Keratinocyte (primary cell): Measurements from ENCODE around the gene STK40. TPM values are rescaled to one million over a fixed set of nuclear protein-coding genes. Genes with fewer than 3 reads are reported as not detected.

Experiments used
- DNase-seq: peaks from one replicate; pipeline ENCODE4 v3.0.0-alpha.2; 2011; ENCODE audit warnings: low read depth, missing footprints, low spot score
- FAIRE-seq: peaks from 2 replicates; lab custom pipeline; 2011; peaks lifted over from hg19 to GRCh38; lab: Jason Lieb, UNC
- H2AFZ ChIP-seq: 2 replicates; pipeline ENCODE4 v1.6.0; 2012; ENCODE audit warnings: low read length, control low read depth, inconsistent platforms; ENCODE audit not compliant: control insufficient read depth
- H3K27ac ChIP-seq: 2 replicates; pipeline ENCODE4 v1.5.1; 2011; ENCODE audit warnings: low read length; ENCODE audit not compliant: control insufficient read depth, insufficient read depth
- H3K27me3 ChIP-seq: 3 replicates; pipeline ENCODE4 v1.6.0; 2011; ENCODE audit warnings: low read length; ENCODE audit not compliant: control insufficient read depth, insufficient read depth; ENCODE audit errors: extremely low read depth
- H3K36me3 ChIP-seq, 2 experiments: 2 replicates in 1 of 2; 3 replicates in 1 of 2; pipeline ENCODE4 v1.5.1; 2011; ENCODE audit warnings: low read length in 2 of 2, mild to moderate bottlenecking in 1 of 2; ENCODE audit not compliant: control insufficient read depth in 2 of 2, insufficient read depth in 2 of 2; ENCODE audit errors: extremely low read depth in 1 of 2
- H3K4me1 ChIP-seq: 3 replicates; pipeline ENCODE4 v1.5.1; 2011; ENCODE audit warnings: low read length; ENCODE audit not compliant: control insufficient read depth, insufficient read depth; ENCODE audit errors: extremely low read depth
- H3K4me2 ChIP-seq: 3 replicates; pipeline ENCODE4 v1.6.0; 2011; ENCODE audit warnings: low read depth, low read length; ENCODE audit not compliant: control insufficient read depth, insufficient read depth; ENCODE audit errors: extremely low read depth
- H3K4me3 ChIP-seq, 3 experiments: fragments of 200-600 bp in 1 of 3; sonication (generic) in 1 of 3; 2 replicates in 2 of 3; 3 replicates in 1 of 3; pipeline ENCODE4 v1.5.1; 2011 to 2016; ENCODE audit warnings: low read length in 3 of 3, mild to moderate bottlenecking in 3 of 3, control low read depth in 2 of 3, inconsistent platforms in 1 of 3, low read depth in 1 of 3, mixed read lengths in 1 of 3, mixed run types in 1 of 3, moderate library complexity in 1 of 3; ENCODE audit not compliant: control insufficient read depth in 2 of 3, insufficient read depth in 2 of 3; ENCODE audit errors: extremely low read depth in 1 of 3
- H3K79me2 ChIP-seq: 2 replicates; pipeline ENCODE4 v1.6.0; 2012; ENCODE audit warnings: low read length; ENCODE audit not compliant: control insufficient read depth, insufficient read depth
- H3K9ac ChIP-seq: 3 replicates; pipeline ENCODE4 v1.6.0; 2011; ENCODE audit warnings: low read length; ENCODE audit not compliant: control insufficient read depth, insufficient read depth; ENCODE audit errors: extremely low read depth
- H3K9me1 ChIP-seq: 3 replicates; pipeline ENCODE4 v1.6.0; 2011; ENCODE audit warnings: low read length; ENCODE audit not compliant: control insufficient read depth, insufficient read depth; ENCODE audit errors: extremely low read depth
- H3K9me3 ChIP-seq: 2 replicates; pipeline ENCODE4 v1.5.1; 2012; ENCODE audit warnings: low read depth, low read length; ENCODE audit not compliant: control insufficient read depth
- H4K20me1 ChIP-seq: 3 replicates; pipeline ENCODE4 v1.6.0; 2011; ENCODE audit warnings: low read length; ENCODE audit not compliant: control insufficient read depth, insufficient read depth; ENCODE audit errors: extremely low read depth
- CTCF ChIP-seq, 3 experiments: IDR thresholded peaks in 1 of 3; conservative IDR thresholded peaks in 1 of 3; optimal IDR thresholded peaks in 1 of 3; 2 replicates in 2 of 3; 3 replicates in 1 of 3; pipeline versions ENCODE3 to v1.5.1; 2011; ENCODE audit warnings: low read length in 3 of 3, mild to moderate bottlenecking in 3 of 3, moderate library complexity in 2 of 3, control low read depth in 1 of 3, inconsistent platforms in 1 of 3; ENCODE audit not compliant: insufficient read depth in 2 of 3; ENCODE audit errors: extremely low read depth in 1 of 3
- EZH2 ChIP-seq: IDR thresholded peaks from one replicate; pipeline ENCODE4 v1.6.1; 2012; ENCODE audit warnings: inconsistent platforms, mild to moderate bottlenecking, low read length, moderate library complexity
- dilution Hi-C: fragments of 300-500 bp; cut with MboI; formaldehyde crosslinking; loops from one replicate; pipeline ENCODE4 v1.7.0; 2020; ENCODE audit warnings: low sequenced_read_pairs; ENCODE audit not compliant: extremely low pct_ligation_motif_present
- polyA minus RNA-seq, 3 experiments: library from RNA; depleted of rRNA, polyadenylated mRNA; stranded (reverse); fragments of >200 nt; gene quantifications; 1 replicate in 1 of 3; 2 replicates in 1 of 3; 3 replicates in 1 of 3; pipeline ENCODE4 v1.2.3, GENCODE V29; 2011
- polyA plus RNA-seq, 5 experiments: library from polyadenylated mRNA; depleted of rRNA in 3 of 5; stranded (reverse) in 3 of 5; stranded (forward) in 1 of 5; unstranded in 1 of 5; fragments of >200 nt; gene quantifications; 1 replicate in 1 of 5; 2 replicates in 3 of 5; 3 replicates in 1 of 5; pipeline versions ENCODE4 v1.2.1 to v1.2.3, GENCODE V29; 2011 to 2012; ENCODE audit warnings: missing spikeins in 2 of 5, low read depth in 1 of 5, low replicate concordance in 1 of 5

STK40 gene
- polyA plus RNA-seq = 8.5 to 10.4 TPM (median 10.3 TPM) in 3 replicates
- polyA plus RNA-seq (2011; ENCODE audit: low read depth) = 14.7 TPM
- polyA plus RNA-seq (2011; cell fraction: cytosol; rRNA removed) = 6.1 and 7.0 TPM in 2 replicates
- 19.3 and 23.3 TPM in 2 replicates for polyA plus RNA-seq (2011; cell fraction: nucleus; rRNA removed)
- polyA plus RNA-seq (2012; ENCODE audit: low replicate concordance) = 9.8 and 17.6 TPM in 2 replicates
- 14.0 to 28.2 TPM (median 16.3 TPM) in 3 replicates for polyA minus RNA-seq
- 6.3 TPM for polyA minus RNA-seq (2011; cell fraction: cytosol; rRNA and poly(A)+ RNA removed)
- polyA minus RNA-seq (2011; cell fraction: nucleus; rRNA and poly(A)+ RNA removed) = 7.2 and 8.5 TPM in 2 replicates

- H3K4me1 ChIP-seq = peaks cover 28% of the 10 kb centered on the region
- H2AFZ ChIP-seq = peak within 1 kb of the TSS; percentile 42
- H3K9me1 ChIP-seq = peaks cover 2% of the 10 kb centered on the region
- H3K9ac ChIP-seq = peak within 1 kb of the TSS; percentile 100
- no peaks in the 10 kb centered on the region for H3K27me3 ChIP-seq
- peak within 1 kb of the TSS; percentile 99 for H3K4me2 ChIP-seq
- peaks cover 0 to 9% of the 10 kb centered on the region in 2 experiments for H3K36me3 ChIP-seq
- peaks cover 37% of the 10 kb centered on the region for H3K79me2 ChIP-seq
- peak within 1 kb of the TSS; percentile 100 for H3K27ac ChIP-seq
- H4K20me1 ChIP-seq = peaks cover 7% of the 10 kb centered on the region
- TF ChIP-seq EZH2 (no peak), CTCF (optimal IDR thresholded peaks at IDR 0.05 in 1 of 3, IDR thresholded peaks at IDR 0.05 in 1 of 3, conservative IDR thresholded peaks at IDR 0.05 in 1 of 3; ENCODE audit: extremely low read depth in 1 of 3, insufficient read depth in 2 of 3, low read length in 3 of 3) (no peak)
- dilution Hi-C loops = no loop called here
- H3K4me3 ChIP-seq = peak within 1 kb of the TSS; percentile 75 to 89 (median 87)
- H3K9me3 ChIP-seq = no peaks in the 10 kb centered on the region
- DNase-seq (peak; percentile 94), FAIRE-seq (peak; percentile 17)
These were observed at the start of gene STK40 for GRCh38 chr1:36385410-36386264. STK40 (minus strand) TSS chr1:36385924; CDS start chr1:36361332, 24,592 bp downstream.

GRCh38 chr1:36433102-36433501 lies 47.4 kb upstream of the STK40 start:
- Histone ChIP-seq H3K9ac (no peak overlapping the region), H4K20me1 (no peaks in the 10 kb centered on the region), H3K36me3 (peaks cover 0 to 2% of the 10 kb centered on the region in 2 experiments), H3K4me3 (no peak overlapping the region), H2AFZ (no peak overlapping the region), H3K27ac (no peak overlapping the region), H3K79me2 (no peaks in the 10 kb centered on the region), H3K9me1 (no peaks in the 10 kb centered on the region), H3K4me1 (peaks cover 15% of the 10 kb centered on the region), H3K27me3 (no peaks in the 10 kb centered on the region), H3K9me3 (no peaks in the 10 kb centered on the region), H3K4me2 (no peak overlapping the region)
- DNase-seq (no peak), FAIRE-seq (no peak)
- dilution Hi-C loops = no loop called here
- TF ChIP-seq CTCF (optimal IDR thresholded peaks at IDR 0.05 in 1 of 3, IDR thresholded peaks at IDR 0.05 in 1 of 3, conservative IDR thresholded peaks at IDR 0.05 in 1 of 3; ENCODE audit: extremely low read depth in 1 of 3, insufficient read depth in 2 of 3, low read length in 3 of 3) = no peak
- TF ChIP-seq EZH2 = no peak
